GM12875 (cell line): ENCODE results near the gene ATP6V1G1.
"Not testable (repeated sequence)": the region's sequence is repeated elsewhere in the genome, so short reads cannot be mapped to it uniquely, and the experiment has no call there.

Experiments
- H3K4me3 ChIP-seq: one replicate; pipeline ENCODE4 v1.5.1; 2011; ENCODE audit warnings: low read depth, low read length, control low read depth
- CTCF ChIP-seq: IDR thresholded peaks from 2 replicates; pipeline ENCODE4 v1.5.1; 2011; ENCODE audit warnings: low read depth, mild to moderate bottlenecking, control low read depth, inconsistent platforms, low read length, moderate library complexity, borderline replicate concordance; ENCODE audit not compliant: insufficient read depth

The ATP6V1G1 gene

GRCh38 chr9:114592356-114592755 is 4.8 kb downstream of the ATP6V1G1 start:
- peak; percentile 45; the same call in 1 of the 2 replicates for TF ChIP-seq CTCF
- no peak overlapping the region for H3K4me3 ChIP-seq

- no peak overlapping the region for H3K4me3 ChIP-seq
- TF ChIP-seq CTCF, result no peak
Measured at GRCh38 chr9:114594136-114594535, 6.6 kb downstream of the ATP6V1G1 start.

- H3K4me3 ChIP-seq, result not testable (repeated sequence)
Measured at GRCh38 chr9:114600502-114601248, 13.1 kb downstream of the ATP6V1G1 start.

- not testable (repeated sequence) for H3K4me3 ChIP-seq
Measured at GRCh38 chr9:114601787-114602186, 14.2 kb downstream of the ATP6V1G1 start.

- no peak for TF ChIP-seq CTCF
- H3K4me3 ChIP-seq, result no peak overlapping the region
Measured at GRCh38 chr9:114602620-114603019, 15.1 kb downstream of the ATP6V1G1 start.

GRCh38 chr9:114603248-114603647 is 15.7 kb downstream of the ATP6V1G1 start:
- TF ChIP-seq CTCF, result no peak
- no peak overlapping the region for H3K4me3 ChIP-seq

GRCh38 chr9:114604989-114605388 is 17.4 kb downstream of the ATP6V1G1 start:
- no peak for TF ChIP-seq CTCF
- no peak overlapping the region for H3K4me3 ChIP-seq

- no peak for TF ChIP-seq CTCF
- no peak overlapping the region for H3K4me3 ChIP-seq
Measured at GRCh38 chr9:114606068-114606467, 18.5 kb downstream of the ATP6V1G1 start.
